Lower leg skin (tissue), 3 donors: ENCODE measurements around the gene HS3ST3A1.

Experiments
- CTCF ChIP-seq, 3 donors: fragments of 450-650 bp; IDR thresholded peaks; one replicate each; pipeline ENCODE4 v1.5.1; 2016; ENCODE audit warnings: antibody characterized with exemption in 3 of 3, mild to moderate bottlenecking in 3 of 3, moderate library complexity in 2 of 3
- POLR2A ChIP-seq, 2 donors: fragments of 450-650 bp; IDR thresholded peaks; one replicate each; pipeline ENCODE4 v1.6.1; 2016 to 2017; ENCODE audit warnings: antibody characterized with exemption in 2 of 2, mild to moderate bottlenecking in 1 of 2, moderate library complexity in 1 of 2

- TF ChIP-seq POLR2A (IDR thresholded peaks at IDR 0.05), result no peak
- TF ChIP-seq CTCF (IDR thresholded peaks at IDR 0.05), result no peak
Measured at GRCh38 chr17:13546851-13547250, 54.9 kb downstream of the HS3ST3A1 start.
